Sigmoid colon (tissue), 4 donors: Measurements from ENCODE around the gene PARP4.

ENCODE experiments used
- CTCF ChIP-seq, 4 experiments: fragments of 450-650 bp in 3 of 4; fragments of 200-600 bp in 1 of 4; IDR thresholded peaks; one replicate each; pipeline ENCODE4 v1.5.1; 2016 to 2019; ENCODE audit warnings: antibody characterized with exemption in 4 of 4, mild to moderate bottlenecking in 3 of 4, moderate library complexity in 2 of 4
- EP300 ChIP-seq, 4 donors: sonication (generic); formaldehyde crosslinking; IDR thresholded peaks; one replicate each; pipeline ENCODE4 v1.6.1; 2017; ENCODE audit warnings: antibody characterized with exemption in 4 of 4

GRCh38 chr13:24495151-24495729 is 17.3 kb downstream of the PARP4 start:
- no peak for TF ChIP-seq CTCF (IDR thresholded peaks at IDR 0.05)
- no peak for TF ChIP-seq EP300 (IDR thresholded peaks at IDR 0.05)
